GM10248 (cell line): ENCODE results near the gene CHID1.

ENCODE experiments used
- CTCF ChIA-PET: fragments of 300-600 bp; sonication (Branson Sonifier 250); formaldehyde crosslinking; extraction: SDS; loops from one replicate; lab custom pipeline; 2021; ENCODE audit warnings: antibody characterized with exemption; lab: Yijun Ruan, JAX
- POLR2A ChIA-PET: fragments of 350-650 bp; sonication (Branson Sonifier 250); formaldehyde crosslinking; extraction: SDS; loops from one replicate; lab custom pipeline; 2020; ENCODE audit warnings: antibody characterized with exemption; lab: Yijun Ruan, JAX
- DNase-seq: peaks from one replicate; pipeline ENCODE4 v3.0.0; 2012; ENCODE audit errors: extremely low spot score
- TF ChIP-seq, protein P1 (sequence below): IDR thresholded peaks from 2 replicates; pipeline ENCODE4 v1.5.1; 2012; ENCODE audit warnings: mild to moderate bottlenecking, low read depth; ENCODE audit errors: extremely low read depth, missing control alignments, control extremely low read depth

CHID1 gene

GRCh38 chr11:893008-893654 lies 17.5 kb downstream of the CHID1 start:
- TF ChIP-seq, protein P1, sequence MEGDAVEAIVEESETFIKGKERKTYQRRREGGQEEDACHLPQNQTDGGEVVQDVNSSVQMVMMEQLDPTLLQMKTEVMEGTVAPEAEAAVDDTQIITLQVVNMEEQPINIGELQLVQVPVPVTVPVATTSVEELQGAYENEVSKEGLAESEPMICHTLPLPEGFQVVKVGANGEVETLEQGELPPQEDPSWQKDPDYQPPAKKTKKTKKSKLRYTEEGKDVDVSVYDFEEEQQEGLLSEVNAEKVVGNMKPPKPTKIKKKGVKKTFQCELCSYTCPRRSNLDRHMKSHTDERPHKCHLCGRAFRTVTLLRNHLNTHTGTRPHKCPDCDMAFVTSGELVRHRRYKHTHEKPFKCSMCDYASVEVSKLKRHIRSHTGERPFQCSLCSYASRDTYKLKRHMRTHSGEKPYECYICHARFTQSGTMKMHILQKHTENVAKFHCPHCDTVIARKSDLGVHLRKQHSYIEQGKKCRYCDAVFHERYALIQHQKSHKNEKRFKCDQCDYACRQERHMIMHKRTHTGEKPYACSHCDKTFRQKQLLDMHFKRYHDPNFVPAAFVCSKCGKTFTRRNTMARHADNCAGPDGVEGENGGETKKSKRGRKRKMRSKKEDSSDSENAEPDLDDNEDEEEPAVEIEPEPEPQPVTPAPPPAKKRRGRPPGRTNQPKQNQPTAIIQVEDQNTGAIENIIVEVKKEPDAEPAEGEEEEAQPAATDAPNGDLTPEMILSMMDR: no peak
- ChIA-PET CTCF (no interaction called here), POLR2A (no interaction called here)
- DNase-seq: no peak

- ChIA-PET CTCF (no interaction called here), POLR2A (no interaction called here)
- TF ChIP-seq, protein P1: no peak
- no peak for DNase-seq
These were observed 19.6 kb downstream of the CHID1 start for GRCh38 chr11:890794-891540.

- CTCF ChIA-PET: no interaction called here
- DNase-seq: no peak
- TF ChIP-seq, protein P1: no peak
- POLR2A ChIA-PET: no interaction called here
These were observed 20.7 kb downstream of the CHID1 start for GRCh38 chr11:889687-890475.

DNA sequence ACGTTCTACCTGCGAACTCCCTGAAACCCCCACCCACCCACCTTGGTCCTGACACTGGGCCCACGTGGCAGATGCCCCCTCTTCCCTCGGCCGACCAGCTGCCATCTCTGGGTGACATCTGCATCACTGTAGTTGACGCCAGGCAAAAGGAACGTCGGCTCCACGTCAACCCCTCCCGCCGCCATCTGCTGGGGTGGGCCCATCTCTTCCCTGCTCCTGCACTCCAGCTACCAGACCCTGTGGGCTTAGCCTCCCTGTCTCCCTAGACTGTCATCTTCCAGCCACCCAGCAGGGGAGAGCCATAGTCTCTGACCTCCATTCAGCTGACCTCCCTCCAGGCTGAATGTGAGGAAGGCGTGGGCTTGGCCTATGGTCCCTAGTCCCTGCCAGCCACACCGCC lies 21.4 kb downstream of the CHID1 start:
- CTCF ChIA-PET: no interaction called here
- no peak for DNase-seq
- POLR2A ChIA-PET: no interaction called here
- TF ChIP-seq, protein P1: no peak

DNA sequence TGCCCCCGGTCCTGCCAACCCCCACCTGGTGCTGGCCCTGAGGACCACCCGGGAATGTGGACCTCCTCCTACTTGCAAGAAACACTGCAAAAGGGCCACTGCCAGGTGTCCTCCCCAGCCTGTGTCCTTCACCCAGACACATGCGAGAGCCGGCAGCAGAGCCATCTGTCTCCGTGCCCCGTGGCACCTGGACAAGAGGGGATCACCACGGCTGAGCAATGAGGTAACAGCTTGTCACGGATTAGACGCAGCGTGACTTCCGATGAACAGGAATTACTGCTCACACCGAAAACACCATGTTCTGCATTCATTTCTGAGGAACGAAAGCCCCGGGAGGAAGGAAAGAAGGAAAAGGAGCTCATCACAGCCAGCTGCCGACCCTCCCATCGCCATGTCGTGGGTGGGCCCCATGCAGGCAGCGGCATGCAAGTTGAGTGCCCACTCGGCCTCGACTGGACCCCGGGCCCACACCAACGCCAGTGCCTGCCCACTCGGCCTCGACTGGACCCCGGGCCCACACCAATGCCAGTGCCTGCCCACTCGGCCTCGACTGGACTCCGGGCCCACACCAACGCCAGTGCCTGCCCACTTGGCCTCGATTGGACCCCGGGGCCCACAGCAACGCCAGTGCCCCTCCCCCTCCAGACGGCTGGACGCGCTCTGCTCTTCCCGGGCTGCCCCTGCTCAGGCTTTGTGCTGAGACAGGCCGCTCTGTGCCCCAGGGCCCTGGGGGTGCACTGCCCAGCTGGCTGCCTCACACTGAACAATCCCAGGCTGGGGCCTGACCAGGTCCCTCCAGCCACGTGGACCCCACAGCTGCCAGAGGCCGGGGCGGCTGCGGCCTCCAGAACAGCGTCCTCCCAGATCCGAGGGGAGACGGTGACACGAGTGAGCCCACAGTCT lies 22.0 kb downstream of the CHID1 start:
- DNase-seq: no peak
- TF ChIP-seq, protein P1: no peak
- ChIA-PET POLR2A (no interaction called here), CTCF (interaction anchor here (1.0 to 1.5 kb wide), 2 partner anchors 9 to 1263 kb away, joined by 3 to 5 read pairs; no protein-coding TSS in a partner anchor)
